Embryonic facial prominence (tissue), 1 donor: Measurements from ENCODE around the gene NCEH1.
"Not testable (repeated sequence)": the region's sequence is repeated elsewhere in the genome, so short reads cannot be mapped to it uniquely, and the experiment has no call there.

ENCODE experiments used
- DNase-seq: peaks from one replicate; pipeline ENCODE4 v3.0.0-alpha.2; 2016; ENCODE audit errors: extremely low spot score

The NCEH1 gene

DNA sequence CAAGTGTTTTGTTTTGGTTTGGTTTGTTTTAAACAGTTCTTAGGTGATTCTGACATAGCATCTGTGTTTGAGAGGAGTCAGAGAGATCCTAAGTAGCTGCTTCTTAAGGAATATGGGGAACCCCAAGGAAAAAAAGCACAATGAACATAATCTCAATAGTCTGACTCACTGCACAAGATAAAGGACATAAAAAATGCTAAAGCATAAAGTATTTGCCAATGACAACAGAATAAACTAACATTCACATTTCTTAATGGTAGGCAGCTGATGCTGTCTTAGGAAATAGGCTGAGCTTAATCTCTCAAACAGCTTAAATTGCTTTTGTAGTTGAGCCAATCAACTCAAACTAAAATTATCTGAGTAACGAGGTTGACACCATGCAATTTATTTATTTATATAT, 2.9 kb downstream of the NCEH1 start:
- DNase-seq = no peak

DNA sequence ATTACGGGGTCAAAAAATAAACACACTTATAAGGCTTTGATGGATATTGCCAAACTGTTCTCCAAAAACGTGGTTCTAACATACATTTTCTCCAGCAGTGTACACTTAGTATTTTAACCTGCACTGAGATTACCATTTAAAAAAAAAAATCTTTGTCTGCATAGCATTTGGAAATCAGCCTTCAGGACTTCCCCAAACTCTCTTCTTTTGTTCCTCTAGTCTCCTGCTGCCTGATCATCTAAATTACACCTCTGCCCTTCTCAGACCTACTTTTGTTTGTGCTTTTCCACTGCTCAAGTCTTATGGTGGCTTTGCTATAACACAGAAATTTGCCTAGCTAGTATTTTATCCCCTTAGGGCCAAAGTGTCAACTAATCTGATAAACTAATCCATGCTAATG, 3.8 kb downstream of the NCEH1 start:
- DNase-seq = no peak

DNA sequence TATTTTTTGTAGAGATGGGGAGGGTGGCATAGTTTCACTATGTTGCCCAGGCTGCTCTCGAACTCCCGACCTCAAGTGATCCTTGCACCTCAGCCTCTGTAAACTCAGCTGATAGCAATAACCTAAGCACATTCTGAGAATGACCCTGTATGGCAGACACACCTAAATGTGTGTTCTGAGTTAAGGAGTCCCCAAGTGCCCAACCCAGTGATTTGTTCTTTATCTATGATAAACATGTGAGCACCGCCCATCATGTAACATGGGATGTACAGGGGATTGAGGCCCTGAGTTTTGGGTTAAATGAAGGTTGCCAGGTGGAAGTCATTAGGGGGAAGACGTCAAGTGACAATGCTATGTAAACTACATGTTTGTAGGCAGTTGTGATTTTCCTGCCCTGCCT, 5.7 kb downstream of the NCEH1 start:
- no peak for DNase-seq

DNA sequence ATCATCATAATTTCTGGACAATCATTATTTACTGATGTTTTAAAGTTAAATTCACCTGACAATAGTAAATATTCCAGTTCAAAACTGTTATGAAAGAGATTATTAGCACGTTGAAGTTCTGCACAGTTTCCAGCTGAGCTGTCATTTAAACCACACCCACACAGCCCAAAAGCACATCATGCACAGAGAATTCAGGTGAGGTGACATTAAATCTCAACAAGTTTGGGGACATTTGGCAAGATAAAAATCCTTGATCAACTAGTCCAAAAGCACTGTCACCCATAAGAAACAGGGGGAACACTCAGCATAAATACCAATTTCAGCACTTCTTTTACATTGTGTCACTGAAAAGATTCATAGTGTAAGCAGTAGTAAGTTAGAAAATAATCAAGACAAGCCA, 6.9 kb downstream of the NCEH1 start:
- DNase-seq = no peak

GRCh38 chr3:172702731-172703130, 8.1 kb downstream of the NCEH1 start:
- not testable (repeated sequence) for DNase-seq

- no peak for DNase-seq
Measured at GRCh38 chr3:172702256-172702655, 8.6 kb downstream of the NCEH1 start.

GRCh38 chr3:172701751-172702150, 9.1 kb downstream of the NCEH1 start:
- DNase-seq = no peak

DNA sequence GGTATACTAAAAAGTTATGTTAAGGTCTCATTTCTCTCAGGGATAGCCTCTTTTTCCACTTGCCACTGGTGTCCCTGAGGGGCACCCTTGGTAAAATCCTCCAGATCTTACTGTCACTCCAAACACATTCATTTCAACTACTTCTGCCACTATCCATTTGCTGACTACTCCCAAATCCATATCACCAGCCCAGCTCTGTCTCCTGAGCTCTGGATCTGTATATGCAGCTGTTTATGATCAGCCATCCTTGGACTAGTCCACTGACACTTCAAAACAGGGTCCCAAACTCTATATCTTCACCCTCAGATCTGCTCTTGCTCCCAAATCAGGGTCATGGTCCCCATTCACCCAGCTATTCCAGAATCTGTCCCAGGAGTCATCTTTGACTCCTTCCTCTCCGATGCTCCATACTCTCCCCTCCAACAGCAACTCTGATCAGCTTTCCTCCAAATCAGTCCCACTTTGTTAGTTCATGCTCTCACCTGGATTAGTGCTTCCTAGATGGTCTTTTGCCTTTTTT, 9.9 kb downstream of the NCEH1 start:
- no peak for DNase-seq

GRCh38 chr3:172700256-172700655, 10.6 kb downstream of the NCEH1 start:
- no peak for DNase-seq

- DNase-seq = no peak
Measured at GRCh38 chr3:172699031-172699430, 11.8 kb downstream of the NCEH1 start.

- DNase-seq = no peak
Measured at GRCh38 chr3:172698631-172699030, 12.2 kb downstream of the NCEH1 start.

- DNase-seq = no peak
Measured at GRCh38 chr3:172697558-172697957, 13.3 kb downstream of the NCEH1 start.

DNA sequence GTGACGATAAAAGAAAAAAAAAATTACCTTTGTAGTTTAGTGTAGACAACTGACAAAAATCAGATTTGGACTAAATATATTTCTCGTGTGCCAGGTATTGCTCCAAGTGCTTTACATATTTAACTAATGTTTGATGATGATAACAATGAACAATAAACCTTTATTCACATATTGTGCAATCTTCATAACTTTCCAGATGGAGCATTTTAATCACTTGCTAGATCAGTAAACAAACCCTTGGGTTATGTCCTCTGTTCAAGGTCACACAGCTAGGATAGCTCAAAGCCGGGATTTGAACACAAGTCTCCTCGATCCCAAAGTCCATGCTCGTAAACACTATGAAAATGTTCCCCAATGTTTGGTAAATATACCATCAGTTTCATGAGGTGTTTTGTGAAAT, 14.5 kb downstream of the NCEH1 start:
- no peak for DNase-seq

GRCh38 chr3:172694573-172695246, 16.2 kb downstream of the NCEH1 start:
- DNase-seq = no peak

DNA sequence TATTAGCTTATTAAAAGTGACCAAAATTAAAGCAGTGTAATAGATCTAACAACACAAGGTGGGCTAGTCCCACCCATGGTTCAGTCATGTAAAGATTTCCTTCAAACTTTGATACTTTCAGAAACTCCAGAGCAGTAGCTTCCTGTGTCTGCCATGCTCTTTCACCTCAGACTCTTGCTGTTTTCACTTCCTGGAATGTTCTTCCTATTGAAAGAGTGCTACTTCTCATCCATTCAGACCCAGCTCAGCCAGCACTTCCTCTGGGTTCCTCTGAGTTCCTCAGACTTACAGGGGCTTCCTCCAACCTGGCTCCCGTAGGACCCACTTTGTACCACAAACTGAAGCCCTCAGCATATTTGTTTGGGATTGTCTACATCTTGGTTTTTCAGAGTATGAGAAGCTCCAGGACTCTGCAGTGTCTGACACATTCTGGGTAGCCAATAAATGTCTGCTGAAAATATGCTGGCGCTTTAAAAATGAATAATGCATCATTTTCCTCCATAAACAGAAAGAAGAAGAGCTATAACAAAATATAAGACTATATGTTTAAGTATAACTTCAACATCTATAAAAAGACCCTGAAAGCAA, 18.0 kb downstream of the NCEH1 start:
- DNase-seq = no peak

- DNase-seq = no peak
Measured at GRCh38 chr3:172690936-172691335, 19.9 kb downstream of the NCEH1 start.

GRCh38 chr3:172688588-172688987, 22.3 kb downstream of the NCEH1 start:
- DNase-seq = no peak

GRCh38 chr3:172687501-172687900, 23.4 kb downstream of the NCEH1 start:
- no peak for DNase-seq

- no peak for DNase-seq
Measured at GRCh38 chr3:172685331-172686214, 25.3 kb downstream of the NCEH1 start.

- DNase-seq = no peak
Measured at GRCh38 chr3:172680684-172681083, 30.2 kb downstream of the NCEH1 start.

DNA sequence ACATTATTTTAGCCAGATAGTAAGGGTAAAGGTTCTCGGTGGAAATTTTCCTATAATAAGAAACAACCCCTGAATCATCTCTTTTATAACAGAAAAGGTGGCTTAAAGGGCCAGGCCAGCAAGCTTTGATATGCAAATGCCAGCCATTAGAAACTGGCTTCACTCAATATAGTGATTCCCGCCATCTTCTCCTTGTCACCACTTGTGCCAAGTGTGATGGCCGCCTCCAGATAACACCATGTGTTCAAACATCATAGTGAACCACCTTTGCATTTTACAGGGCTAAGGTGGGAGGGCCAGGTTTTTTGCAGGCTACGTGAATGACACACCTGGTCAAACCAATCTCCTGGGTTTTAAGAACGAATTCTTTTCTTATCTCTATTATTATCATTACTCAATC, 31.3 kb downstream of the NCEH1 start:
- no peak for DNase-seq

DNA sequence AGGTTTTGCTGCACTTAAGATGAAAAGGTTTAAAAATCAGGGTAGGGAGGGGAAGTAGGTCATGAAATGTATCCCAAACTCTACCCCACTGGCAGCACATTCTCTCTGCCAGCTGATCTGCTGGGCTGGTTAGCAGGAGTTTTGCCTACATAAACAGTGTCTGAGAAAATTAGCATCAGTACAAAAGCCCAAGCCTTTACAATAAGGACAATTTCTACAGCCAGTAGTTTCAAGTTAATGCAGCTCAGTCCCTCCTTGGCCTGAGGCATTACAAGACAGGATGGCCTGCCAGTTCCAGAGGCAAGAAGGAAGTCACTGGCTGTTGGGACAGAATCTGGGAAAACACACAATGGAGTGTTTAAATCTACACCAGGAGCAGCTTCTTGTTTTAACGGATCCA, 32.8 kb downstream of the NCEH1 start:
- no peak for DNase-seq
